ENCODE results near the gene PDE4D. TPM values are rescaled to one million over a fixed set of nuclear protein-coding genes. Genes with fewer than 3 reads are reported as not detected.

PDE4D gene
- total RNA-seq, 1 donor from 2014 or later: 34.5 TPM

- DNase-seq: no peak
- Histone ChIP-seq H3K4me3 (no peak overlapping the region), H3K36me3 (peaks cover 54% of the 10 kb centered on the region), H3K9me3 (replicated peaks) (no peaks in the 10 kb centered on the region), H3K27ac (replicated peaks) (no peak overlapping the region), H3K4me1 (peaks cover 24% of the 10 kb centered on the region), H3K27me3 (ENCODE audit: low read depth) (no peaks in the 10 kb centered on the region)
- intact Hi-C loops (cut with micrococcal nuclease): no loop called here
- no peak for TF ChIP-seq CTCF (IDR thresholded peaks at IDR 0.05; ENCODE audit: borderline replicate concordance)
These were observed 904.6 kb downstream of the PDE4D start for GRCh38 chr5:58988938-58989337.

- Histone ChIP-seq H3K36me3 (peaks cover 61% of the 10 kb centered on the region), H3K4me1 (peaks cover 24% of the 10 kb centered on the region), H3K4me3 (no peak overlapping the region), H3K9me3 (replicated peaks) (no peaks in the 10 kb centered on the region), H3K27me3 (ENCODE audit: low read depth) (no peaks in the 10 kb centered on the region), H3K27ac (replicated peaks) (no peak overlapping the region)
- intact Hi-C loops (cut with micrococcal nuclease): no loop called here
- no peak for DNase-seq
- no peak for TF ChIP-seq CTCF (IDR thresholded peaks at IDR 0.05; ENCODE audit: borderline replicate concordance)
These were observed 906.3 kb downstream of the PDE4D start for GRCh38 chr5:58987193-58987592.

- Histone ChIP-seq H3K27ac (replicated peaks) (no peak overlapping the region), H3K4me3 (no peak overlapping the region), H3K27me3 (ENCODE audit: low read depth) (no peaks in the 10 kb centered on the region), H3K36me3 (peaks cover 61% of the 10 kb centered on the region), H3K4me1 (peaks cover 27% of the 10 kb centered on the region), H3K9me3 (replicated peaks) (no peaks in the 10 kb centered on the region)
- no peak for TF ChIP-seq CTCF (IDR thresholded peaks at IDR 0.05; ENCODE audit: borderline replicate concordance)
- DNase-seq: no peak
- intact Hi-C loops (cut with micrococcal nuclease): no loop called here
These were observed 907.2 kb downstream of the PDE4D start for GRCh38 chr5:58986281-58986680.

GRCh38 chr5:58985759-58986158 lies 907.8 kb downstream of the PDE4D start:
- Histone ChIP-seq H3K36me3 (peaks cover 56% of the 10 kb centered on the region), H3K9me3 (replicated peaks) (no peaks in the 10 kb centered on the region), H3K4me1 (peaks cover 27% of the 10 kb centered on the region), H3K4me3 (no peak overlapping the region), H3K27me3 (ENCODE audit: low read depth) (no peaks in the 10 kb centered on the region), H3K27ac (replicated peaks) (no peak overlapping the region)
- DNase-seq: no peak
- TF ChIP-seq CTCF (IDR thresholded peaks at IDR 0.05; ENCODE audit: borderline replicate concordance): no peak
- intact Hi-C loops (cut with micrococcal nuclease): no loop called here

GRCh38 chr5:58985311-58985710 lies 908.2 kb downstream of the PDE4D start:
- Histone ChIP-seq H3K9me3 (replicated peaks) (no peaks in the 10 kb centered on the region), H3K27me3 (ENCODE audit: low read depth) (no peaks in the 10 kb centered on the region), H3K4me3 (no peak overlapping the region), H3K36me3 (peaks cover 52% of the 10 kb centered on the region), H3K4me1 (peaks cover 27% of the 10 kb centered on the region), H3K27ac (replicated peaks) (no peak overlapping the region)
- DNase-seq: no peak
- no peak for TF ChIP-seq CTCF (IDR thresholded peaks at IDR 0.05; ENCODE audit: borderline replicate concordance)
- intact Hi-C loops (cut with micrococcal nuclease): no loop called here

Measured in left ventricle myocardium inferior (tissue), 1 donor.